HG03066 (cell line): ENCODE data around the gene DPP8.
"Not testable (repeated sequence)": the region's sequence is repeated elsewhere in the genome, so short reads cannot be mapped to it uniquely, and the experiment has no call there.

Experiments
- ATAC-seq: cut with Tn5 transposase; IDR thresholded peaks from one replicate; pipeline ENCODE4 v1.9.1; 2021; ENCODE audit warnings: low read depth; ENCODE audit not compliant: unreplicated experiment

DPP8 gene

DNA sequence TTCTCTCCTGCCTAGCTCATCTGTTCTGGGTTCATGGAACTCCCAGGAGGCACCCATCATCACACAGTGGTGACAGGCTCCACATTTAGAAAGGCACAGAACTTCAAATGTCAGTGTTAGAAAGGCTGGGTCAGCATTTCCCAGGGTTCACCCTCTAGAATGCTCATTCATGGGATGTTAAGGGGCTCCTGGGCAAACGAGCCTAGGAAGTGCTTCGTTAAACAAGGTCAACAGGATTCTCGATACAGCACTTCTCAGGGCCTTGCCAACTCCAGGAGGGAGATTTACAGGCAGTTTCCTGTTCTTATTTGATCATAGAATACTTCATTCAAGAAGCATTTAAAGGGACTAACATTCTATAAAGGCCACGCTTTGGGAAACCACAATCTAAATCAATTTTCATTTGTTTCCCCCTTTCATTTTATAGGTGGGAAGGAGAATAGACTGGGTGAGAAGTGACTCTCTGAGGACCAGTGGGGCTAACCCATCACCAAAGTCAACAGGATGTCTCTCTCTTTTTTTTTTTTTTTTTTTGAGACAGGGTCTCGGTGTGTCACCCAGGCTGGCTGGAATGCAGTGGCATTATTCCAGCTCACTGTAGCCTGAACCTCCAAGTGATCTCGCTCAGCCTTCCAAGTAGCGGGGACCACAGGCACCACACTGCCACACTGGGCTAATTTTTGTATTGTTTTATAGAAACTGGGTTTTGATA is 109.0 kb downstream of the DPP8 start:
- no peak for ATAC-seq

DNA sequence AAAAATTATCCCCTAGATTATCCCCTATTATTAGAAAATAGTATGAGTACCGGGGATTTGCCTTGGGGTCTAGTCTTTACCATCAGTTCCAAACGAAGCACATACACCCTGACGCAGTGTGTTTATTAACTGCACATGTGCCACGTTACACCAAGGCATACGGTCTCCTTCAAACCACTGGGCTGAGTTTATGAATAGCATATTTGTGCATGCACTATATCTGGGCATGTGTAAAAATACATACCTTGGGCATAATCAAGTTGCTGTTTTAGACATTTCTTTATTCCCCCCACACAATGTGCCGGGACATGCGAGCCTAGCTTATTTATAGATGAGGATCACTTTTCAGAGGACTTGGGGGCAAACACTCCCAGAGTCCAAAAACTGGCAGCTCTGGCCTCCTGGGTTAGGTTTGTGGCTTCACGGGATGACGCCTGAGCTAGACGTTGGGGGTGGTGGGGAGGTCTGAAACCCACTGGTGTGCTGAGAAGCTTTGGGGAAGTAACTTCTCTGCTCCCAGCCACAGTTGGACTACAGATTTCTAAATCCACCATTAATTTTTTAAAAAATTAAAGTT is 111.0 kb downstream of the DPP8 start:
- ATAC-seq: no peak

DNA sequence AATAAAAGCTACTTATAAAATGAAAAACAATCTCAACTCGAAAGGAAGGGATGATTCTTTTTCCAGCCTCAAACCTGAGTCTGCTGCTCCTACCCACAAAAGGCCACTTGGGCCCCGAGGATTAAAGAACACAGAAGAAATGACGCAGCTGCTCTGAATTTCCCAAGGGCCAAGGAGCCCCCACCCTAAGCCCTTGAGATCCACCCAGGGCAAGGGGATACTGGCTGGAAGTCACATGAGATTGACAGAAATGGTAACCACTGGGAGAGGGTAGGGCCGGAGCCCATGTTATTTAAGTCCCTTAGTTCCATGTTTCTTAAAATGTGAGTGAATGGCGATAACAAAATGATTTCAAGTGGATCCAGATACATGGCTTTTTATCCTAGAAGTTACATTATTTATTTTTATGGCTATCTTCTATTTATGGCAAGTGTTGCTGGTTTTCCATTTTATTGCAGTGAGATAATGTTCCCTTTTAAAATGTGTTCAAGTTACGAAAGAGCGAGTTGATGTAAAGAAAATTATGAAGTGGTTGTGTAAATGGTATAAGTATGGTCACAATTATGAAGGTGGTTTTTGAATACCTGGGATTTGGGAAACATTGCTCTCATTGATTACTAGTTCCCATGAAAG is 111.6 kb downstream of the DPP8 start:
- ATAC-seq: no peak

DNA sequence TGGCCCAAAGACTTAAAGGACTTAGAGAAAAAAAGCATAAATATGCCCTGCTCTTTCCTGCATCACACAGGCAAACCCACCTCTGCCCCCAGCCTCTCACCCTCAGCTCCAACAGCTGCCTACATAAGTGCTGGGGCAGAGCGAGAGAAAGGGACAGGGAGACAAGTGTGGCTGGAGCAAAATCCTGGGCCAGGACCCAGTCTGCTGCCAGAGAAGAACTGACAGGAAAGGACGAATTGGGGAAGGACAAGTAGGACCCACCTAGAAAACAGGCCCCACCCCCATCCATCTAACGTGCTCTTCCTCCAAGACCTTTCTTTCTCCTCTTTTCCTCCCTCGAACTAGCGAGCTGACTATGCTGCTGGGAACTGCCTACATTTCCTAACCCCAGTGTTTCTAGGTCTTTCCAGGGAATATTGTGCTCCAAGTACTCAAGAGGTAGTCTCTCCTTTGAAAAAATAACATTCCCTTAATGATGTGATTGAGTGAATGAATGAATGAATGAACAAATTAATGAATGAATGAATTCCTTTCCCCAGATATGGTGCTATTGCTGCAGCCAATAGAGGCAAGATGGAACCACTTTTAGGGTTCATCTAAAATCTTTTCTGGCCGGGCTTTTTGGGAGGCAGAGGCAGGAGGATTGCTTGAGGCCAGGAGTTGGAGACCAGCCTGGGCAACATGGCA is 113.2 kb downstream of the DPP8 start:
- no peak for ATAC-seq

DNA sequence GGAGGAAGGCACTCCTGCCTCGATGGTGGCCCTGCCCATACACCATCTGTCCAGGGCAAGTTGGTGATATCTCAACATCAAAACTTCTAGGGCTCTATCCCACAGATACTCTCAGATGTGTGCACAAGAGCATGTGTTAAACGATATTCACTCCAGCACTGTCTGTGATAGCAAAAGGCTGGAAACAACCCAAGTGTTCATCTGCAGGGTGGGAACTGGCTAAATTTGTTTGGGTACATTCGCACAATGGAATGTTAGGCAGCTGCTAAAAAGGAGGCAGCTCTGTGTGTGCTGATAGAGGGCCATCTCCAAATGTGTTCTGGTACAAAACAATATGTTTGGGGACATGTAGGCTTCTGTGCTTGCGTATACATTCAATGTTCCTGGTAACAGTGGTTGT is 114.5 kb downstream of the DPP8 start:
- no peak for ATAC-seq

DNA sequence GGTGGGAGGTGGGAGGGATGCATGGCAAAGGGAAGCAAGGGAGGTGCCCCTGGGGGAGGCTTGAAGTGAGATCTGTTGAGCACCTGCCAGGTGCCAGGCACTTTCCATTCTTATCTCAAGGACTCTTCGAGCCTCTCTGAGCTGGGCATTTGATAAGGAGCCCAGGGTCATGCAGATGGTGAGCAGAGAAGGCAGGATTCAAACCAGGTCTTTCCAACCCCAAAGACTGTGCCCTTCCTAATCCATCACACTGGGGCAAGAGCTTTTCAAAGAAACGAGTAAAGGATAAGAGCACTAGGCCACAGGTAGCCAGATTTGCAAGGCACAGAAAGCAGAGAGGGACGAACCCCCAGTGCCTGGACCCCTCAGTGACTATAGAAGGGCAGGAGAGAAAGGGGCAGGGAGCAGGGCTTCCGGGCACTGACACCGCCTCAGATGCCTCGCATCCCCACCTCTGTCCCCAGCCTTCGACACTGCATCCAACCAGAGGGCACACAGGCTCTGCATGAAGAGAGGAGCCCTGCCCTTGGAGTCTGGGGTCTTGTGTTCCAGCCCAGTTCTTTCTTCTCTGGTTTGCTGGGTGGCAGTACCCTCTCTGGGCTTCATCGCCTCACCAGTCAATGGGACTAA is 115.8 kb downstream of the DPP8 start:
- ATAC-seq: no peak

DNA sequence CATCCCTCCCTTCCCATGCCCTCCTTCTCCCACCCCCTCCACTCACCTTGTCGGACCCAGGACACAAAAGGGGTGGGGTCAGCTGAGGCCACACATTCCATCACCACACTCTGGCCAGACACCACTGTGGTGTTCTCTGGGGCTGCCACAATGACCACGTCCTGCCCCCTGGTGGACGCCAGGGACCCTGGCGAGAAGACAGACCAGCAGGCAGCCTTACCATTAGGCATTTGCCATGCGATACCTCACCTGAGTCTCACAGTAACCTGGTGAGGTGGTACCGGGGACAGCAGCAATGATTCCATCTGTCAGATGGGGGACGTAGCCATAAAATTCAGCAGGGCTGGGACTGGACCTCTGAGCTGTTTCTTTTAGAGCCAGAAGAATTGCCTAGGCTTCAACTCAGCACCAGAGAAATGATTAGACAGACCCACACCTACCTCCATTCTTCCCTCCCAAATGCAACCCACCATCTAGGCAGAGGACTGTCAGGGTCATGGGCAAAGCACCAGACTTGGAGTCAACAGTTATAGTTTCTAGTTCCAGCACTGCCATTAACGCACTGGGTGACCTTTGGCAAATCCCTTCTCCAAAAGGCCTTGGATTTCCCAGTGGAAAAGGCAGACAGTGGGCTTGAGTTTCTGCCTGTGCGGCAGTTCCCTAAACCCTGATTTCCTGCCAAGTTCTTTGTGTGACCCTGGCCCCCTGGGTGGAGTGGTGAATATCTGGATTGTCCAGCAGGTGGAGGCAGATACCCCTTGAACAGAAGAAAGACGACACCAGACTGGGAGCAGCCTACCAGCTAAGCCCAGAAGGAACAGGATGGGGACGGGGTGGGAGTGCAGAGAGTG is 116.5 kb downstream of the DPP8 start:
- ATAC-seq: no peak

DNA sequence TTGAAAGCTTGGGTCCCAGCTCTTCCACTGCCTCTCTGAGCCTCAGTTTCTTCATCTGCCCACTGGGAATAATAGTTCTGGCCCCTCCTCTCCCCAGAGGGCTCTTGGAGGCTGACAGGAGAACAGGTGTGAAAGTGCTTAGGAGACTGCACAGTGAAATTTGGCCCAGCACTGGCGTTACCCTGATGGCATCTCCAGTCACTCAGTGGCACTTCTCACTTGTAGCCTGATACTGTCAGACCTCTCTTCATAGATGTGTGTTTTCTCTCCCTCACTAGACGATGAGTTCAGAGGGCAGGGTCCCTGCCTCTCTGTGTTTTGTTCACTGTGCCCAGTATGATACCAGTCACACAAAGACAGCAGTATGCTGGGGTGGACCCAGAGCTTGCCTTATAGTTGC is 117.5 kb downstream of the DPP8 start:
- no peak for ATAC-seq

DNA sequence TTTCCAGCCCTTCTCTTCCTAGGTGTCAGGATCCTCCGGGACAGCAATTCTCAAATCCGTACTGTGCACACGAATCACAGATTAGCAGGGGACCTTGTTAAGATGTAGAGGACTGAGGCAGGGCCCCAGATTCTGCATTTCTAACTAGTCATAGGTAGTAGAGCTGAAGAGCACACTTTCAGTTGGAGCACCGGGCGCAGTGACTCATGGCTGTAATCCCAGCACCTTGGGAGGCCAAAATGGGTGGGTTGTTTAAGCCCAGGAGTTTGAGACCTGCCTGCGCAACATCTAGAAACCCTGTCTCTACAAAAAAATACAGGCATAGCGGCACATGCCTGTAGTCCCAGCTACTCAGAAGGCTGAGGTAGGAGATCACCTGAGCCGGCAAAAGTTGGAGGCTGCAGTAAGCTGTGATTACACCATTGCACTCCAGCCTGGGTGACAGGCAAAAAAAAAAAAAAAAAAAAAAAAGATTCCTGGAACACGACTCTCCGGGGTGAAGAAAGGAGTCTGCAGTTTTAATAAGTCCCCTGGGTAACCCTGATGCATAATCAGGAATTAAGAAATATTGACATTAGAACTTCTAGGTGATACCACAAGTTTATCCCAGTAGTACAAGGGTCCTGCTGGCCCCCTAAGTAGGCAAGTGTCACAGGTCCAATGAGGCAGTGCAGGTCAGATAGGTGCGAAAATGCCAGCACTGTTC is 118.3 kb downstream of the DPP8 start:
- ATAC-seq: no peak

DNA sequence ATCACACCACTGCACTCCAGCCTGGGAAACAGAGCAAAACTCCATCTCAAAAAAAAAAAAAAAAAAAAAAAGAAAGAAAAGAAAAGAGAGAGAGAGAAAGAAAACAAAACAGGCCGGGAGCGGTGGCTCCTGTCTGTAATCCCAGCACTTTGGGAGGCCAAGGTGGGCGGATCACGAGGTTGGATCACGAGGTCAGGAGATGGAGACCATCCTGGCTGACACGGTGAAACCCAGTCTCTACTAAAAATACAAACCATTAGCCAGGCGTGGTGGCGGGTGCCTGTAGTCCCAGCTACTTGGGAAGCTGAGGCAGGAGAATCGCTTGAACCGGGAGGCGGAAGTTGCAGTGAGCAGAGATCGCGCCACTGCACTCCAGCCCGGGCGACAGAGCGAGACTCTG is 119.0 kb downstream of the DPP8 start:
- ATAC-seq: not testable (repeated sequence)

DNA sequence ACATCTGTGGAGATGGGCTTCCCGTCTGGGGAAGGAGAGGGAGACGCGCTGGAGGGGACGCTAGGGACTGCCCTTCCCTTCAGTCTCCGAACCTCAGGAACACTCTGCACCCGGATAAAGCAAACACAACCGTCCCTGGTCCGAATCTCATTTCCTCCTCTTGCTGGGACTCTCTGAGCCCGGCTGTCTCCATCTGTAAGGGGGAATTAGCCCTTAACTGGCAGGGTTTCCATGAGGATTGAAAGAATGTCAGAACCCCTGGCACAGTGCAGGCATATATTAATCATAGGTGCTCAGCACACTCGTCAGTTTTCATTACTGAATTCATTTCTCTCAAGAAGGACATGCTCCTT is 120.5 kb downstream of the DPP8 start:
- ATAC-seq: no peak

DNA sequence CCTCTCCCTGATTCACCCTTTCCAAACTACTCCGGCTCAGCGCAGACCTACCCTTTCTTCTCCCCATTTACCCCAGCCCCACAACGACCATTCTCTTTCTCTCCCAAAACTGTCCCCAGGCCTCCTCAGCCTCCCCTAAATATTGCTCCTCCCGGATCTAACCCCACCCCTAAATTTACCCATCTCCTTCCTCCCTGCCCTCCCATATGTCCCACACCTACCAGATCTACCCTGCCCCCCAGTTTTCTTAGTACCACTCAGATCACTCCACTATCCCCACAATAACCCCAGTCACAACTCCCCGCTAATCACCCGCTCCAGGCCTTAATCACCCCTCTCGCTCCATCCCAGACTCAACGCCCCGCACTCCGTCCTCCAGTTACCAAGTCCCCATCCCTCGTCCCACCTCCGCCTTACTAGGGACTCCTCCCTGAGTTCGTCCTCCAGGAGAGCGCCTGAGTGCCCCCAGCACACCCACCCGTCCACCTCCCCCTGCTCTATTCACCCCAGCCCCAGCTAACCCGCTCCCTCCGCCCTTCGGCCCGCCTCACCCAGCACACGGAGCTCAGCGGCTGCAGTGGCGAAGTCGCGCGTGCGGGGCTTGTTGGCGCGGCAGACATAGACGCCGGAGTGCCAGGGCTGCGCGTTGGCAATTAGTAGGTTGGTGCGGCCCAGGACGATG is 121.1 kb downstream of the DPP8 start:
- no peak for ATAC-seq

DNA sequence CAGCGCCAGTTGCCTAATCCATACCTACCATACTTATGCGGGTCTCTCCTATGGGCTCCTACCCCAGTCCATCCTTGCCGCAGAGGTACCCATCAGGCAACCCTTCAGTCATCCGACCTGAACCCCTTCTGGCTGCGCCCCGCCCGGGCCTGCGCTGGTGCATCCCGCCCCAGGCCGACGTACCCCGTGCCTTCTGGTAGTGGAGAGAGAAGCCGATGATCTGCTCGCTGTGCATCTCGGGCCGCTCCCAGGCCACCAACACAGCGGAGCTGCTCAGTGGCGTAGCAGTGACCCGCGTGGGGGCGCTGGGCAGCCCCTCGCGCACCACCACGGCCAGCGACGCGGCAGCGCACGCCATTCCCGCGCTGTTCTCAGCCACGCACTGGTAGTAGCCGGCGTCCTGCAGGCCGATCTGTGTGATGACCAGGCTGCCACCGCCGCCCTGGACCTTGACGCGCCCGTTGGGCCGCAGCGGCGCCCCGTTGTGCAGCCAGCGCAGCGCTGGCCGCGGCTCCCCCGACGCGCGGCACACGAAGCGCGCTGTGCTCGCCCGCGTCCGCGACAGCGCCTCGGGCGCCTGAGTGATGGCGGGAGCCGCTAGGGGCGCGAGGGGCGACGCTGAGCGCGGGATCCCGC is 121.8 kb downstream of the DPP8 start:
- ATAC-seq: no peak

DNA sequence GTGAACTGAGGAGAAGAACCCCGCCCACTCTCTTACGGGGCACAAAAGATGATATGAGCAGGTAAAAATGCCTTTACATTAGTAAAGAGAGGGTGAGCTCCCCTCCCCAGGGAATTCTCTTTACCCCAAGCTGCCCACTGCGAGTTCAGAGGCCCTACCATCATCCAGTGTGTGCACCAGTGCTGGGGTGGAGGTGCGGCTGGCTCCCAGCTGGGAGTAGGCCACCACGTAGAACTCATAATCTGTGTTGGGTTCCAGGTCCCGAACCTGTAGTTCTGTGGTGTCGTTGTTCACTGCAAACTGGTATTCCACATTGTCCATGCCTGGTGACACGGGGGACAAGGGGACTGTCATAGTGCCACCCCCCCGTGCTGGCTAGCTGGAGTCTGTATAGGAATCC is 122.6 kb downstream of the DPP8 start:
- no peak for ATAC-seq

DNA sequence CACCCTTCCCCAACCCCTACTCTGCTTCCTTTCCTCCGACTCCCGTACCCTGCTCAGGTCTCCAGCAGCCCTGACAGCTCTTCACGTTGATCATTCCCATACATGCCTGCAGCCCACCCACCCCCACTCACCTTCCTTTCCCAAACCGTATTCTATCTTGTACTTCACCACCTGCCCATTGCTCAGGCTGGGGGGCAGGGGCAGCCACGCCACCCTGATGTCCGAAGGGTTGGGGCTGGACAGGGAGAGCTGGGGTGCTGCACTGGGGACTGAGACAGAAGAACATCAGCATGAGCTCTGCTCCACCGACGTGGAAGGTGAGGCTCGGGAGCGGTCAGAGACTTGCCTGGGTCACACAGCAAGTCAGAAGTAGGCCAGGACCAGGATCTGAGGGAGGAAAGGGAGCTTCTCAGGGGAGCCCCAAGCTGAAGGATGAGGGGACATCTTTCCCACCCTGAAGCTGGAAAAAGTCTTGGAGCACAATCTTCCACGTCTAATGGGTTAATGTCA is 123.2 kb downstream of the DPP8 start:
- ATAC-seq: no peak

DNA sequence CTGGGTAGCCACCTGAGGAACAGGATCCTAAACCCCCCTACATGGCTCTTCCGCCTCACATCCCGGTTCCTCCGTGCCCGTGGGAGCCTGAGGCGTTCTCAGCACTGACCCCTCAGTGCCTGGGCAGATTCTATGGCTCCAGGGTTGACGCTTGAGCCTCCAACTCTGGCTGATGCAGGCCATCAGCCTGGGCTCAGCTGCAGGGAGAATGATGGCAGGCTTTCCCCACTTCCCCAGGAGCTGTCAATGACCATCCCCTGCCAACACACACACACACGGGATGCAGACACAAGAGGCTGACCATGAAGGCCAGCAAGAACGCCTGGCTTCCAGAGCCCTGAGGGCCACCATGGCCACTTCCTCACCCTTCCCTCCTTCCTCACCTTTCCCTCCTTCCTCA is 123.9 kb downstream of the DPP8 start:
- no peak for ATAC-seq

DNA sequence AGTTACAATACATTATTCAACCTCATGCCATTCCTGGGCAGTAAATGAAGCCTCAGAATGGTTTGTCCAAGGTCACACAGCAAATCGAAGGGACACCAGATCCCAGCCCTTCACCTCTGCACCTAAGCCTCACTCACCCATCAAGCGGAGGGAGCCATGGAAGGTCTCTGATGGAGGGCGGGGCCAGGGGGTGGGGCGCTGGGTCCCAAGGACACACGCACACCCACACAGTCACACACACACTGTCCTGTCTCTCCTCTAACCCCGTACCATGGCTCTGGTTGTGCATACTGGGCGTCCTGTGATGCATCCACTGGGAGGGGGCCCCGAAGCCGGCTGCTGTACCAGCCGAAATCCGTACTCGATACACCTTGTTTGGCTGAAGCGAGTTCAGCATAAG is 124.4 kb downstream of the DPP8 start:
- ATAC-seq: no peak
